ENCODE data around the gene C1orf141. TPM values are rescaled to one million over a fixed set of nuclear protein-coding genes. Genes with fewer than 3 reads are reported as not detected.

Gene C1orf141
- total and polyA plus RNA-seq, 3 experiments from 2014 or later, result not detected

DNA sequence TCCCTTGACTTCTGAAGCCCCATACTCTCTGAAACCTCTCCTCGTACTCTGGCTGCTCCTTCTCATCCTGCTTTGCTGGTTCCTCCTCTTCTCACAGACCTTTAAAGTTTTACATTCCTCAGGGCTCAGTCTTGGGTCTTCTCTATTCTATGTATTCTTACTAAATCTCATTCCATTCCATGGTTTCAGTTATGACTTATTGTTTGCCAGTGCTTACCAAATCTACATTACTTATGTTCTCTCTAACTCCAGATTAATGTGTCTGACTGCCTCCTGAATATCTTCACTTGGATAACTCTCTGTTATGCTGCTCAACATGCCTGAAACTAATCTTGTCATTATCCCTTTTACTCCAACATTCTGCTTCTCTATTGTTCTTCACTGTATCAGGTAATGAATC, 75.4 kb downstream of the C1orf141 start:
- Histone ChIP-seq H3K27me3 (ENCODE audit: insufficient read depth, low read length, poor library complexity, severe bottlenecking) (no peaks in the 10 kb centered on the region), H3K9me3 (ENCODE audit: low read length) (no peaks in the 10 kb centered on the region), H3K36me3 (ENCODE audit: insufficient read depth, low read length) (no peaks in the 10 kb centered on the region), H3K4me1 (ENCODE audit: insufficient read depth, low read length) (peaks cover 5% of the 10 kb centered on the region), H3K4me3 (ENCODE audit: low read length) (no peak overlapping the region), H3K27ac (ENCODE audit: low read depth, low read length) (no peak overlapping the region)
- no peak for DNase-seq
- ChIA-PET POLR2A (no interaction called here), CTCF (no interaction called here)
- Mint-ChIP-seq H3K9me3 (no peaks in the 10 kb centered on the region), H3K36me3 (peaks cover 0 to 2% (median 0%) of the 10 kb centered on the region in 3 donors), H3K4me1 (peaks cover 6 to 8% (median 7%) of the 10 kb centered on the region in 3 donors), H3K4me3 (peak overlapping the region in 1 of 7 donors; percentile 10), H3K27me3 (peaks cover 4 to 8% of the 10 kb centered on the region in 2 donors), H3K27ac (no peak overlapping the region)

GRCh38 chr1:67058761-67059160, 76.0 kb downstream of the C1orf141 start:
- Mint-ChIP-seq H3K9me3 (no peaks in the 10 kb centered on the region), H3K27ac (no peak overlapping the region), H3K4me3 (no peak overlapping the region), H3K4me1 (peaks cover 7 to 9% (median 7%) of the 10 kb centered on the region in 3 donors), H3K36me3 (peaks cover 0 to 6% (median 0%) of the 10 kb centered on the region in 3 donors), H3K27me3 (peaks cover 2 to 4% of the 10 kb centered on the region in 2 donors)
- no peaks in the 10 kb centered on the region for H3K36me3 ChIP-seq (ENCODE audit: insufficient read depth, low read length)
- no peak overlapping the region for H3K27ac ChIP-seq (ENCODE audit: low read depth, low read length)
- ChIA-PET CTCF (no interaction called here), POLR2A (no interaction called here)
- H3K9me3 ChIP-seq (ENCODE audit: low read length), result no peaks in the 10 kb centered on the region
- no peaks in the 10 kb centered on the region for H3K27me3 ChIP-seq (ENCODE audit: insufficient read depth, low read length, poor library complexity, severe bottlenecking)
- no peak for DNase-seq
- H3K4me1 ChIP-seq (ENCODE audit: insufficient read depth, low read length), result peaks cover 6% of the 10 kb centered on the region
- H3K4me3 ChIP-seq (ENCODE audit: low read length), result no peak overlapping the region

DNA sequence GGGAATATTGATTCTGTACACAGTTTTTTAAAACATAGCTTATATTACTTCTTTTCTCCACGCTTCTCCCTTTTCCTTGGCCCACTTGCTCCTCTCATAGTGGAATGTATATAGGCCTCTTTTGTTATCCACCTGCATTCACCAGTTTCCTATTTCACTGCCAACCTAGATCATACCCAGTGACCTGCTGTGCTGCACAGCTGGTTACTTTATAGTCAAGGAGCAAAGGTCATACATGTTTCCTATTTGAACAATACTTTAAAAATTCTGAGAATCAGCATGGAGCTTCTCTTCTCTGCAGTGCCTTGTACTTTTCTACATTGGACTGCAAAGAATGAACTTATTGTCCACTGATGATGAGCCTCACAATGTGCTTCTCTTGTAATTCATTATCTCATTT, 76.5 kb downstream of the C1orf141 start:
- CTCF ChIA-PET, result no interaction called here
- Histone ChIP-seq H3K36me3 (ENCODE audit: insufficient read depth, low read length) (no peaks in the 10 kb centered on the region), H3K4me3 (ENCODE audit: low read length) (no peak overlapping the region), H3K27me3 (ENCODE audit: insufficient read depth, low read length, poor library complexity, severe bottlenecking) (no peaks in the 10 kb centered on the region), H3K27ac (ENCODE audit: low read depth, low read length) (no peak overlapping the region), H3K9me3 (ENCODE audit: low read length) (no peaks in the 10 kb centered on the region), H3K4me1 (ENCODE audit: insufficient read depth, low read length) (peaks cover 6% of the 10 kb centered on the region)
- H3K9me3 Mint-ChIP-seq, result no peaks in the 10 kb centered on the region
- POLR2A ChIA-PET, result no interaction called here
- peaks cover 7 to 9% (median 8%) of the 10 kb centered on the region in 3 donors for H3K4me1 Mint-ChIP-seq
- peaks cover 0 to 8% (median 0%) of the 10 kb centered on the region in 3 donors for H3K36me3 Mint-ChIP-seq
- DNase-seq, result no peak
- peak overlapping the region in 1 of 7 donors; percentile 29 for H3K4me3 Mint-ChIP-seq
- peaks cover 0 to 1% of the 10 kb centered on the region in 2 donors for H3K27me3 Mint-ChIP-seq
- H3K27ac Mint-ChIP-seq, result no peak overlapping the region

DNA sequence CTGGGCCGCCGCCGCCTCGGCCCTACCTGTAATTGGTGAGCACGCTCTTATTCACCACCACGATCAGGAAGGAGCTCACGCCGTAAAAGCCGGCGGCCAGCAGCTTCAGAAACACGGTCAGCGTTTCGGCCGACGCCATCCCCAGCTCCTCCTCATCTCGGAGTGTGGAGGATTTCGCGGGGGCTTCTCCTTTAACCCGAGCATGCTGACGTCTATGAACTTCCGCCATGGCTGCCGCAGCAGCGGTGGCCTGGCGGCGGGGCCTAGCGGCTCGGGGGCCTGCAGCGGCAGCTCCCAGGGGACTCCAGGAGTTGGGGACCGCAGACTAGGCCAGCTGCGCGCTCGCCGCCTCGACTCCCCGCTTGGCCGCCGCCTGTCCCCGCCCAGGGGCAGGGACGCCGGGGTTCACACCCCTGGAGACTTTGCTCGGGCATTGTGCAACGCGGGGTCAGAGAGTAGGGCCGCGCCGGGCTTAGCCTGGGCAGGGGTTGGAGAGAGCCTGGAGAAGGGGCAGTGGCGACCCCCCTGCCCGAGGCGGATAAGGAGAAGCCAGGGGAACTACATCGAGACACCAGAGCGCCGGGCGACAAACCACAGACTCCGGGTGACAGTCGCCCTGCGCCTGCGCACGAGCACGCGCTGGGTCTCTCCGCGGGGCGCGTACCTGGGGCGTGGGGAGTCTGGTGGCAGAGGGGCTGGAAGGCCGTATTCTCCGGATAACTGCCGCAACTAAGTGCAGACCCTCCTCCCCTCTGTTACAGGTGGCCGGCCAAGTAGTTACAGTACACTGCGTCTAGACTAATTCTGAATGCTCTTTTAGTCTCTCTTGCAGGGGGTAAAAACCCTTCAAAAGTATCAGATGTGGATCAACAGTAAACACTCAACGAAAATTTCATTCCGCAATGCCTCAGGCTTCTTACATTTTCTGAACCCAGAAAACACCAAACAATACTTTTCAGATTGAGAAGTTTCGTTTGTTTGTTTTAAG, 80.7 kb downstream of the C1orf141 start, which contains the start of gene SLC35D1:
Gene SLC35D1 (minus strand): TSS at position 364 of the 988 bp plus-strand sequence. CDS start 135 bp downstream, at position 229.
- Mint-ChIP-seq H3K9me3 (no peaks in the 10 kb centered on the region), H3K27ac (peak within 1 kb of the TSS; percentile 80 to 99 (median 96)), H3K4me1 (peaks cover 27 to 37% (median 34%) of the 10 kb centered on the region in 3 donors), H3K4me3 (peak within 1 kb of the TSS; percentile 83 to 98 (median 93)), H3K27me3 (no peaks in the 10 kb centered on the region), H3K36me3 (peaks cover 0 to 28% (median 2%) of the 10 kb centered on the region in 3 donors)
- peaks cover 5% of the 10 kb centered on the region for H3K36me3 ChIP-seq (ENCODE audit: insufficient read depth, low read length)
- peaks cover 24% of the 10 kb centered on the region for H3K4me1 ChIP-seq (ENCODE audit: insufficient read depth, low read length)
- ChIA-PET CTCF (interaction anchor here (0.8 to 2.1 kb wide), 2 partner anchors 95 to 288 kb away, joined by 3 to 11 read pairs; no protein-coding TSS in a partner anchor), POLR2A (interaction anchor here (0.6 to 1.3 kb wide), 5 partner anchors 10 to 722 kb away, joined by 3 to 4 read pairs (median 3); partner anchors contain the start of gene GADD45A)
- H3K4me3 ChIP-seq (ENCODE audit: low read length), result peak within 1 kb of the TSS; percentile 89
- peak; percentile 70 to 82 (median 79) for DNase-seq
- no peaks in the 10 kb centered on the region for H3K27me3 ChIP-seq (ENCODE audit: insufficient read depth, low read length, poor library complexity, severe bottlenecking)
- H3K27ac ChIP-seq (ENCODE audit: low read depth, low read length), result peak within 1 kb of the TSS; percentile 91
- H3K9me3 ChIP-seq (ENCODE audit: low read length), result no peaks in the 10 kb centered on the region

DNA sequence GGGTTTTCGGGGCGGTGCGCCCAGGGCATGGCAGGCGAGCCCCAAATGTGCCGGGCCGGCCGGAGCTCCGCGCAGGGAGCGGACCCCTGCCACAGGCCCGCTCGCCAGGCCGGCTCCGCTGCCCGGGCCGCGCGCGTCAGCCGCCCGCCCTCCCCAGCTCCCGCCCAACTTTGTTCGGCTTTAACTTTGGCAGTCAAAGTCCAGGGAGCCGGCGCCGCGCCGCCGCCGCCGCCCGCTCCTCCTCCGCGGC, 81.3 kb downstream of the C1orf141 start:
- CTCF ChIA-PET, result interaction anchor here (2.1 kb wide), 1 partner anchor 95 kb away, joined by 11 read pairs; no protein-coding TSS in a partner anchor
- Histone ChIP-seq H3K4me3 (ENCODE audit: low read length) (peak overlapping the region; percentile 89), H3K4me1 (ENCODE audit: insufficient read depth, low read length) (peaks cover 24% of the 10 kb centered on the region), H3K36me3 (ENCODE audit: insufficient read depth, low read length) (peaks cover 5% of the 10 kb centered on the region), H3K27me3 (ENCODE audit: insufficient read depth, low read length, poor library complexity, severe bottlenecking) (no peaks in the 10 kb centered on the region), H3K27ac (ENCODE audit: low read depth, low read length) (peak overlapping the region; percentile 91), H3K9me3 (ENCODE audit: low read length) (no peaks in the 10 kb centered on the region)
- H3K4me1 Mint-ChIP-seq, result peaks cover 27 to 38% (median 34%) of the 10 kb centered on the region in 3 donors
- no peaks in the 10 kb centered on the region for H3K27me3 Mint-ChIP-seq
- H3K9me3 Mint-ChIP-seq, result no peaks in the 10 kb centered on the region
- peaks cover 3 to 34% (median 6%) of the 10 kb centered on the region in 3 donors for H3K36me3 Mint-ChIP-seq
- peak in 2 of 5 donors; percentile 17 to 26 for DNase-seq
- H3K27ac Mint-ChIP-seq, result peak overlapping the region; percentile 80 to 99 (median 96)
- POLR2A ChIA-PET, result interaction anchor here (0.6 to 1.3 kb wide), 5 partner anchors 11 to 721 kb away, joined by 3 to 4 read pairs (median 3); partner anchors contain the start of gene GADD45A
- H3K4me3 Mint-ChIP-seq, result peak overlapping the region; percentile 83 to 98 (median 93)

DNA sequence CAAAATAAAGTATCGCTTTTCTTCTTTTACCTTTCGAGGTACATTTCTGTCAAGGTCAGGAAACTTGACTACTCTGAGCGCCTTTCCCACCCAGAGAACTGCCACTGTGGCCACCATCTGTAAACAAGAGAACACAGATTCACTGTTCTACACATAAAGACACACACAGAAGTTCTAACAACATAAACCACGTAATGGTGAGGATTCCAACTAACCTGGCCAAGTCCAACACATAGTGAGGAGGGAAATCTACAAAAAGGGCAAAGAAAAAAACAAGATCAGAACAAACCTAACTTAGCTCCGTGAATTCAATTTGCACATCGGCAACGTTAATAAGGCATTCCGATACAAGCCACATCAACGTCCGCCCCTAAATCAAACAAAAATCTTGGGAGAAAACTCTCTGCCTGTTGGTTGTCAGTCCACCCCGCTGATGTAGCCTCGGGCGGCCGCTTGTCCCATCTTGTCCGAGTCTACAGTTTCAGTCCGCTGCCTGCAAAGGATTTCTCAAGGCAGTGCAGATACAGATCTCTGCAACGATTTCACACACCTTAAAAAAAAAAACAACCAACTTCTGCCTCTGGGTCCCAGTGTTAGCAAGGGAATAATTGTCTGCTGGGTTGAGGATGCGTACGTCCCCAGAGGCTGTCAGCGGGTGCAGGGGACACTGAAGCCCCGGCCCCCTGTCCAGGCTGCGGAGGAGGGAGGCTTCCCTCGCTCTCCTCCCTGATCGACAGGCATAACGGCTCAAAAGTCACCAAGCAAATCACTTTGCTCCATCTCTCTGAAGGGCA, 81.8 kb downstream of the C1orf141 start:
- Mint-ChIP-seq H3K27ac (peak overlapping the region; percentile 48 to 96 (median 90)), H3K4me3 (peak overlapping the region; percentile 83 to 92 (median 90)), H3K9me3 (no peaks in the 10 kb centered on the region), H3K4me1 (peaks cover 27 to 43% (median 34%) of the 10 kb centered on the region in 3 donors), H3K36me3 (peaks cover 4 to 39% (median 7%) of the 10 kb centered on the region in 3 donors), H3K27me3 (no peaks in the 10 kb centered on the region)
- H3K27ac ChIP-seq (ENCODE audit: low read depth, low read length), result peak overlapping the region; percentile 91
- no peaks in the 10 kb centered on the region for H3K27me3 ChIP-seq (ENCODE audit: insufficient read depth, low read length, poor library complexity, severe bottlenecking)
- peaks cover 24% of the 10 kb centered on the region for H3K4me1 ChIP-seq (ENCODE audit: insufficient read depth, low read length)
- ChIA-PET POLR2A (interaction anchor here (0.6 to 1.3 kb wide), 5 partner anchors 11 to 720 kb away, joined by 3 to 4 read pairs (median 3); partner anchors contain the start of gene GADD45A), CTCF (interaction anchor here (2.1 kb wide), 1 partner anchor 96 kb away, joined by 11 read pairs; no protein-coding TSS in a partner anchor)
- peak overlapping the region; percentile 89 for H3K4me3 ChIP-seq (ENCODE audit: low read length)
- peaks cover 5% of the 10 kb centered on the region for H3K36me3 ChIP-seq (ENCODE audit: insufficient read depth, low read length)
- H3K9me3 ChIP-seq (ENCODE audit: low read length), result no peaks in the 10 kb centered on the region
- peak in 3 of 5 donors; percentile 0 to 62 (median 59) for DNase-seq

GRCh38 chr1:67051196-67051595, 83.6 kb downstream of the C1orf141 start:
- peaks cover 5% of the 10 kb centered on the region for H3K36me3 ChIP-seq (ENCODE audit: insufficient read depth, low read length)
- H3K27ac Mint-ChIP-seq, result peak overlapping the region in 2 of 8 donors; percentile 13 to 29
- peak overlapping the region in 2 of 7 donors; percentile 25 to 29 for H3K4me3 Mint-ChIP-seq

More at GRCh38 chr1:67051196-67051595, 83.6 kb downstream of the C1orf141 start:
- Mint-ChIP-seq H3K27me3 (no peaks in the 10 kb centered on the region), H3K9me3 (no peaks in the 10 kb centered on the region), H3K36me3 (peaks cover 4 to 57% (median 15%) of the 10 kb centered on the region in 3 donors), H3K4me1 (peaks cover 29 to 51% (median 34%) of the 10 kb centered on the region in 3 donors)
- H3K27ac ChIP-seq (ENCODE audit: low read depth, low read length), result no peak overlapping the region
- H3K4me3 ChIP-seq (ENCODE audit: low read length), result no peak overlapping the region
- CTCF ChIA-PET, result interaction anchor here (0.9 kb wide), 1 partner anchor 163 kb away, joined by 3 read pairs; no protein-coding TSS in a partner anchor
- no peak for DNase-seq
- POLR2A ChIA-PET, result no interaction called here
- no peaks in the 10 kb centered on the region for H3K27me3 ChIP-seq (ENCODE audit: insufficient read depth, low read length, poor library complexity, severe bottlenecking)
- no peaks in the 10 kb centered on the region for H3K9me3 ChIP-seq (ENCODE audit: low read length)
- peaks cover 24% of the 10 kb centered on the region for H3K4me1 ChIP-seq (ENCODE audit: insufficient read depth, low read length)

Measured in CD8-positive, alpha-beta memory T cell (primary cell).